ENCODE results near the gene SLC35A3. TPM values are rescaled to one million over a fixed set of nuclear protein-coding genes. Genes with fewer than 3 reads are reported as not detected.
A peak's percentile ranks its signal among the peaks of the same experiment; 100 is the strongest.

SLC35A3 gene
- total and polyA plus RNA-seq, 8 donors, result 5.7 to 206 (median 57.0) TPM

DNA sequence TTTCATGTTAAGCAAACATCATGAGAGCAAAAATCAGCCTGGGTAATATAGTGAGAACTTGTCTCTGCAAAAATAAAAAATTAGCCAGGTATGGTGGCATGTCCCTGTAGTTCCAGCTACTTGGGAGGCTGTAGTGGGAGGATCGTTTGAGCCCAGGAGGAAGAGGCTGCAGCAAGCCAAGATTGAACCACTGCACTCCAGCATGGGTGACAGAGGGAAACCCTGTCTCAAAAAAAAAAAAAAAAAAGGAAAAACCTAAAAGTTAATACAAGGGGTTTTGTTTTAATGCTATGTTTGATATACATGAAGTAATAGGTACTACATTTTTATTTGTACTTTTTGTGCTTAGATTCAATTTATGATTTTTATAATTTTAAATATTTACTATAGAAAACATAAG, 27.1 kb upstream of the SLC35A3 start:
- intact Hi-C loops (cut with DNase I; ENCODE audit: low total_unique reads), result no loop called here
- Histone ChIP-seq H3K27ac (no peak overlapping the region), H3K27me3 (no peaks in the 10 kb centered on the region), H3K36me3 (no peaks in the 10 kb centered on the region), H3K4me3 (no peak overlapping the region), H3K4me1 (peaks cover 0 to 8% (median 0%) of the 10 kb centered on the region in 4 donors), H3K9me3 (no peaks in the 10 kb centered on the region)
- DNase-seq, result no peak
- 92 to 100% (median 97%) methylated on average over 1 of the region's 1 CpG for WGBS, 5 donors
- TF ChIP-seq POLR2A (IDR thresholded peaks at IDR 0.05), result no peak
- no peak for TF ChIP-seq EP300 (IDR thresholded peaks at IDR 0.05)
- TF ChIP-seq, protein P1, sequence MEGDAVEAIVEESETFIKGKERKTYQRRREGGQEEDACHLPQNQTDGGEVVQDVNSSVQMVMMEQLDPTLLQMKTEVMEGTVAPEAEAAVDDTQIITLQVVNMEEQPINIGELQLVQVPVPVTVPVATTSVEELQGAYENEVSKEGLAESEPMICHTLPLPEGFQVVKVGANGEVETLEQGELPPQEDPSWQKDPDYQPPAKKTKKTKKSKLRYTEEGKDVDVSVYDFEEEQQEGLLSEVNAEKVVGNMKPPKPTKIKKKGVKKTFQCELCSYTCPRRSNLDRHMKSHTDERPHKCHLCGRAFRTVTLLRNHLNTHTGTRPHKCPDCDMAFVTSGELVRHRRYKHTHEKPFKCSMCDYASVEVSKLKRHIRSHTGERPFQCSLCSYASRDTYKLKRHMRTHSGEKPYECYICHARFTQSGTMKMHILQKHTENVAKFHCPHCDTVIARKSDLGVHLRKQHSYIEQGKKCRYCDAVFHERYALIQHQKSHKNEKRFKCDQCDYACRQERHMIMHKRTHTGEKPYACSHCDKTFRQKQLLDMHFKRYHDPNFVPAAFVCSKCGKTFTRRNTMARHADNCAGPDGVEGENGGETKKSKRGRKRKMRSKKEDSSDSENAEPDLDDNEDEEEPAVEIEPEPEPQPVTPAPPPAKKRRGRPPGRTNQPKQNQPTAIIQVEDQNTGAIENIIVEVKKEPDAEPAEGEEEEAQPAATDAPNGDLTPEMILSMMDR (IDR thresholded peaks at IDR 0.05), result no peak
- TF ChIP-seq POLR2AphosphoS5 (IDR thresholded peaks at IDR 0.05), result no peak

DNA sequence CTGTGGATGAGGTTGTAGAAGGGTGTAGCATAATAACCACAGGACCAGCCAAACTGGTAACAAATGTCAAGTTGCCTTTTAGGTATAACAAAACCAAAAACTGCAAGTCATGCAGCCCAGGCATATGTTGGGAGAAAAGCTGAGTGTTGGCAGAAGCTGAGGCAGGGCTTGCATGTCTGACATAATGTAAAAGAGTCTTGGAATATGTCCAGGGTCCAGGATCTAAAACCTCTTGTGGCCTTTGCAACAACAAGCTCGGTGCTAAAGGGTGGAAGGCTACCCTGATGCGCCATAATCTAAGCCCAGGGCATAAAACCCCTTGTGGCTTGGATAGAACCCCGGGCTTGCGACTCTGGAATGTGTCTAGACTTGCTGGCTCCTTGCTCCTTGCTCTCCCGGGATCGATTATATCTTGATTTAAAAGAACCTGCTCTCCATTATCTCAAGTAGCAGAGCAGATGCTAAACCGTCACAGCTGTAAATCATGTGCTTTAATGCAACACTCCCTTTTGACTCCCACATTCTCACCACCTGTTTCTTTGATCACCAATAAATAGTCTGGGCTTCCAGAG, 26.5 kb upstream of the SLC35A3 start:
- 38 to 62% (median 42%) methylated on average over 7 of the region's 7 CpGs for WGBS, 5 donors
- H3K27me3 ChIP-seq, result no peaks in the 10 kb centered on the region
- H3K36me3 ChIP-seq, result no peaks in the 10 kb centered on the region
- peak in 1 of 2 donors; percentile 8 for DNase-seq
- H3K9me3 ChIP-seq, result no peaks in the 10 kb centered on the region
- TF ChIP-seq, protein P1 (IDR thresholded peaks at IDR 0.05), result no peak
- no peak for TF ChIP-seq POLR2A (IDR thresholded peaks at IDR 0.05)
- TF ChIP-seq EP300 (IDR thresholded peaks at IDR 0.05), result no peak
- no peak for TF ChIP-seq POLR2AphosphoS5 (IDR thresholded peaks at IDR 0.05)
- H3K27ac ChIP-seq, result no peak overlapping the region
- no peak overlapping the region for H3K4me3 ChIP-seq
- intact Hi-C loops (cut with DNase I; ENCODE audit: low total_unique reads), result no loop called here
- peaks cover 0 to 8% (median 0%) of the 10 kb centered on the region in 4 donors for H3K4me1 ChIP-seq

DNA sequence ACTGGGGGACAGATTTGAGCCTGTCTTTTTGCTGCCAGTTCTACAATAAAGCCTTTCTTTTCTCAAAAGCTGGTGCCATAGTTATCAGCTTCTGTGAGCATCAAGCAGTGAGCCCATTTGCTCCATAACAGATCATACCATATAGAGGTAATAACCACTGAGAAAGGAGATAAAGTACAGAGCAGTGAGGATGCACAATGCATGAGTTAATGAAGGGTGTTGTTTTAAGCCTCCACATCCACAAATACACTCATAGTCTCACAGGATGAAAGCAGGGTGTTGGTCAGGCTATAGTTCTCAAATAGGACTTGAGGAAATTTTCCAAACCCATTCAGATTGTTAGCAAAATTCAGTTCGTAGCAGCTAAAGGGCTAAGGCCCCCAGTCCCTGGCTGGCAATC, 25.6 kb upstream of the SLC35A3 start:
- H3K9me3 ChIP-seq, result no peaks in the 10 kb centered on the region
- no peak for DNase-seq
- H3K27ac ChIP-seq, result no peak overlapping the region
- no peak overlapping the region for H3K4me3 ChIP-seq
- TF ChIP-seq POLR2A (IDR thresholded peaks at IDR 0.05), result no peak
- TF ChIP-seq, protein P1 (IDR thresholded peaks at IDR 0.05), result no peak
- no peak for TF ChIP-seq EP300 (IDR thresholded peaks at IDR 0.05)
- no peak for TF ChIP-seq POLR2AphosphoS5 (IDR thresholded peaks at IDR 0.05)
- intact Hi-C loops (cut with DNase I; ENCODE audit: low total_unique reads), result no loop called here
- WGBS, 5 donors, result 6 to 57% (median 41%) methylated on average over 1 of the region's 1 CpG
- no peaks in the 10 kb centered on the region for H3K27me3 ChIP-seq
- H3K36me3 ChIP-seq, result no peaks in the 10 kb centered on the region
- H3K4me1 ChIP-seq, result peaks cover 0 to 8% (median 0%) of the 10 kb centered on the region in 4 donors

DNA sequence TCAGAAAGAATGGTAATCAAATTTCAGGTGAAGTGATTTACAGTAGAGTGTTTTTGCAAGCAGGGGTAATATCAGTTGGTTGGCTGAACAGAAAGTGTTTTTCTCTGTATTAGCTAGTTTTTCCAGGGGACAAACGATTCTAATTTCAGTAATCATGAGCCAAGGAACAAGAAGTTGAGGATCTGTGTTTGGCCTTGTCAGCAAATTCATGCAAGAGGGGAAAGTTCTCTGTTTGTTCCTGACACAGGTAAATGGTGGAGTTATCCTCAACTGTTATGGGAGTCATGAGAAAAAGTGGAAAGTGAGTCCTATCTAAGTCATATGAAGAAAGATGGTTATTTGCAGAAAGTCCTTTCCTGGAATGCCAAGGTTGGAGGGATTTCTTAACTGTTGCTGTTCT, 24.6 kb upstream of the SLC35A3 start:
- no peak for DNase-seq
- 86 to 94% (median 90%) methylated on average over 1 of the region's 1 CpG for WGBS, 5 donors
- intact Hi-C loops (cut with DNase I; ENCODE audit: low total_unique reads), result no loop called here
- no peaks in the 10 kb centered on the region for H3K9me3 ChIP-seq
- no peak overlapping the region for H3K27ac ChIP-seq
- H3K4me1 ChIP-seq, result peaks cover 0 to 8% (median 0%) of the 10 kb centered on the region in 4 donors
- no peaks in the 10 kb centered on the region for H3K27me3 ChIP-seq
- no peaks in the 10 kb centered on the region for H3K36me3 ChIP-seq
- TF ChIP-seq EP300 (IDR thresholded peaks at IDR 0.05) (no peak), POLR2AphosphoS5 (IDR thresholded peaks at IDR 0.05) (no peak)
- H3K4me3 ChIP-seq, result no peak overlapping the region

DNA sequence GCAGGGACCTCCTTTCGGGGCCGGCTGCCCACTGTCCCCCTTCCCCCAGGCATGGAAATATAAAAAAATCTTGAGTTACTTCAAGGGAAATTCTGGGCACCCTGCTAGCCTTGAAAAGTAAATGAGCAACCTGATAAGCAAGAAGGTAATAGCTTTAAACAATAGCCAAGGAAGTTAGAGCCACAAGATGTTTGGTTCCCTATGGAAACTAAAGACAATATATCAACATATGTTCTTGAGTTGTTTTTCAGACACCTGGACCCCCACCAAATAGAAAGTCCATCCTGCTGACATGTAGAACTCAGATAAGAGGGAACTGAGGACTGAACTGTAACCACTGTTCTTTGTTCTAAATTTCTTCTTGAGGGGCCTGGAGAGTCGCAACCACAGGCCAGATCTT, 19.3 kb upstream of the SLC35A3 start:
- H3K4me3 ChIP-seq, result no peak overlapping the region
- no peaks in the 10 kb centered on the region for H3K36me3 ChIP-seq
- no peaks in the 10 kb centered on the region for H3K4me1 ChIP-seq
- no peaks in the 10 kb centered on the region for H3K27me3 ChIP-seq
- DNase-seq, result peak in 1 of 2 donors; percentile 7
- H3K27ac ChIP-seq, result no peak overlapping the region
- TF ChIP-seq POLR2A (IDR thresholded peaks at IDR 0.05) (no peak), EP300 (IDR thresholded peaks at IDR 0.05) (no peak), POLR2AphosphoS5 (IDR thresholded peaks at IDR 0.05) (no peak)
- TF ChIP-seq, protein P1 (IDR thresholded peaks at IDR 0.05), result no peak
- H3K9me3 ChIP-seq, result no peaks in the 10 kb centered on the region
- WGBS, 5 donors, result 49 to 69% (median 58%) methylated on average over 3 of the region's 3 CpGs
- intact Hi-C loops (cut with DNase I; ENCODE audit: low total_unique reads), result no loop called here

Measured in stomach (tissue), 9 donors.